Hematopoietic multipotent progenitor cell treated with erythropoietin and hydrocortisone succinate and interleukin-3 and kit ligand, for 6 days (in vitro differentiated cells): ENCODE data around the gene CREM.

Source experiments
- DNase-seq: peaks from one replicate; pipeline ENCODE4 v3.0.0-alpha.2; 2015

The CREM gene

DNA sequence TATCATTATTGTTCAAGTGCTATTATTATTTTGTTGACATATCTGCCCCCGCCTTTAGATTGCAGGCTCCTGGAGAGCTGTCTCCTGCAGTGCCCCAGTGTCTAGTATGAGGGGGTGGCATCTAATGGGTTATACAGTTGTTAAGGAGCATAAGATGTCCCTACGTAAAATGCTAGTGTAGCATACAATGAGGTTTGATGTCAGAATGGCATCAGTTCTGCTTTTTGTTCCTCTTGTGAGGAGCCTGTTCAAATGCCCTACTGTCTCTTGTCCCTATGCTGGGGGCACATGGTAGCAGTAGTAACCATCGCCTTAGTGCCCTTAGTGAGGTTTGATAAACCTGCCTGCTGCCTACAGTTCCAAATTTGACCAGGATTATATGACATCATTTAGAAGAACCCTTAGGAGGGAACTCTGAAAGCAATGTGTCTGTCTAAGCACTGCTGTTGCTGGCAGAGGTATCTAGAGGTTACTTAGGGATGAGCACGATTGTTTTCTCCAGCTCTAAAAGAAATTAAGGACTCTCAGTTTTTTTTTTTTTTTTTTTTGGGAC is 9.7 kb downstream of the CREM start:
- DNase-seq, result no peak

DNA sequence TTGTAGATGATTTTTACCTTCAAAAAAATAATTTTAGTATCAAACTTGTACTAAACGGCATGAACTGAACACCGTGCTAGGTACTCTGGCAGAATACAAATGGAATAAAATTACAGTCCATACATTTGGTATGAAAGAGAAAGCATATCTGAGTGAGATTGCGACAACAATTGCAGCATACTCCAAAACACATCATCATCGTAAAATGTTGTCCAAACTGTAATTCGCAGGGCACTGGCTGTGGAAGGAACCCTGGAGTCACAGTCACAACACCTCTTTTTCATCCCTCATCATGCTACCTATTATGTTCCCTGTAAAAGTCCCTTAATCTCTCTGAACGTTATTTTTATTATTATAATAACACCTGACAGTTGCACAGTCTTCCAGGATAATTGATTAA is 13.5 kb downstream of the CREM start:
- DNase-seq, result no peak

DNA sequence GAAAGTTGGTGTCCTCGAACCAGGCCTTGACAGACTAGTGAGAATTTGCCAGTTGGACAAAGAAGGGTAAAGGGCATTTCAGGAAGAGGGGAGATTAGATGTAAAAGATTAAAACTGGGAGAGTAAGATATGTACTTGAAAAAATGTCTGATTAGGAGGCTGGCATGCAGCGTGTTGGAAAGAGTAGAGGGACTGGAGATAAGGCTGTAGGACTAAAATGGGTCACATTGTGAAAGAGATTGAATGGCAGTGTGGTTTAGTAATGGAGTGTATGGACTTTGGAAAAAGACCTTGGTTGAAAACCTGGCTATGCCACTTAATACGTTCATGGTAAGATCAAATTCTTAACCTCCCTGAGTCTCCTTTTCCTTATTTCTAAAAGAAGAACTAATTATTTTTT is 14.1 kb downstream of the CREM start:
- DNase-seq, result peak; percentile 42

DNA sequence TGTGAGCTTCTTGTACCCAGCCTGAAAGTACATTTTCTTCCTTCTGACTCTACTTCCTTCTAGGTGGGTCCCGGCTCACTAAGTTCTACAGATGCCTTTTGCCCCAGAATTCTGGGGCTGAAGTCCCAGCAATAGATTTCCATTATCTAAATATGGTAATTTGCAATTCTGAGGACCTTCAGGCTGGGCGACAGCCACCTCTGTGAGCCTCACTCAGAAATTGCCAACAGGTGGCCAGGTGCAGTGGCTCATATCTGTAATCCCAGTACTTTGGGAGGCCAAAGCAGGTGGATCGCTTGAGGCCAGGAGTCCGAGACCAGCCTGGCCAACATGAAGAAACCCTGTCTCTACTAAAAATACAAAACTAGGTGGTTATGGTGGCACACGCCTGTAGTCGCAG is 23.7 kb downstream of the CREM start:
- no peak for DNase-seq

DNA sequence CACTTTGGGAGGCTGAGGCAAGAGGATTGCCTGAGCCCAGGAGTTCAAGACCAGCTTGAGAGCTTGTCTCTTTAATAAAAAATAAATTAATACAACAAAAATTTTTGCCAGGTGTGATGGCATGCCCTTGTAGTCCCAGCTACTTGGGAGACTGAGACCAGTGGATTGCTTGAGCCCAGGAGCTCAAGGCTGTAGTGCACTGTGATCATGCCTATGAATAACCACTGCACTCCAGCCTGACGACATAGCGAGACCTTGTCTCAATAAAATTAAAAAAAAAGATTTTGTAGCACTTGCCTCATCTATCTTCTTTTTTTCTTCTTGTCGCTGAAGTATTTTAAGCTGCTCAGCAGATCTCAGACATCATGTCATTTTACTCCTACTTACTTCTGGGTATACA is 26.3 kb downstream of the CREM start:
- no peak for DNase-seq

DNA sequence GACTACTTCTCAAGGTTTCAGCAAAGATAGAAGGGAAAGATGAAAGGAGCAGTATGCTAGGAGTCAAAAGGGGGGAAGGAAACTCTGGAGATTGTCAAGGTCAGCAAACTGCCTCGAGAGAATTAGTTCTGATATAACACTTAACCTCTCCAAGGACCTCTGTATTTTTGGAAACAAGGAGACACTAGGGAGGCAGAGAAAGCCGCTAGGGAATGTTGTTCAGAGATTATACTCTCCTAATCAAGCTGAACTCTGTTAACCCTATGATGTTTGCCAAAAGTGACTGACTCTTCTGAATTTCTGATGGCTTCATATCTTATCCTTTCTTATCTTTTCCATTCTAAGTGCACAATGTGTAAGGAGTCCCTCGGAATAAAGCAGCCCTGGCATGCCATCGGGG is 27.1 kb downstream of the CREM start:
- no peak for DNase-seq

DNA sequence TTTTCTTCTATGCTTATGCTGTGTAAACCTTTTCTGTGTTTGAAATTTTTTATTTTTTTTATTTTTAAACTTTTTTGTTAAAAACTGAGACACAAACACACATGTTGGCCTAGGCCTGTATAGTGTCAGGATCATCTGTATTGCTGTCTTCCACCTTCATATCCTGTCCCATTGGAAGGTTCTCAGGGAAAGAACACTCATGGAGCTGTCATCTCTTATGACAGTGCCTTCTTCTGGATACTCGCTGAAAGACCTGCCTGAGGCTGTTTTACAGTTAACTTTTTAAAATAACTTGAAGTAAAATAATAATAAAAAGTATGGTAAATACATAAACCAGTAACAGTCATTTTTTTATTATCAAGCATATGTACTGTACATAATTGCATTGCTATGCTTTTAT is 34.1 kb downstream of the CREM start:
- DNase-seq, result no peak

DNA sequence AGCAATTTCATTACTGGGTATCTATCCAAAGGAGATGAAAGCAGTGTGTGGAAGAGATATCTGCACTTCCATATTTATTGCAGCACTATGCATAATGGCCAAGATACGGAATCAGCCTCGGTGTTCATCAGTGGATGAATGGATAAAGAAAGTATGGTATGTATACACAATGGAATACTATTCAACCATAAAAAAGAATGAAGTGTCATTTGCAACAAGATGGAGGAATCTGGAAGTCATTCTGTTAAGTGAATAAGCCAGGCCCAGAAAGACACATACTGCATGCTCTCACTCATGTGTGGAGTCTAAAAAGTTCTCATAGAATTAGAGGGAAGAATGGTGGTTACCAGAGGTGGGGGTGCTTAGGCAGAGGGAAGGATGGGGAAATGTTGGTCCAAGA is 35.3 kb downstream of the CREM start:
- DNase-seq, result no peak

DNA sequence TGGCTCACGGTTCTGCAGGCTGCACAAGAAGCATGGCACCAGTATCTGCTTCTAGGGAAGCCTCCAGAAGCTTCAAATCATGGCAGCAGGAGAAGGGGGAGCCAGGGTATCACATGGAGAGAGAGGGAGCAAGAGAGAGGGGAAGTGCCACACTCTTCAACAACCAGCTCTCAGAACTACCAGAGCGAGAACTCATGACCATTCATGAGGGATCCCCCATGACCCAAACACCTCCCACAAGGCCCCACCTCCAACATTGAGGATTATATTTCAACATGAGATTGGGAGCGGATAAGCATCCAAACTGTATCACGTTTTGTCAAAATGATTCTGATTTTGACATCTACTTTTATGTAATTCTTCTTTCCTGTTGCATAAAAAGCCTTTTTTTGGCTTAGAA is 38.5 kb downstream of the CREM start:
- DNase-seq, result no peak

DNA sequence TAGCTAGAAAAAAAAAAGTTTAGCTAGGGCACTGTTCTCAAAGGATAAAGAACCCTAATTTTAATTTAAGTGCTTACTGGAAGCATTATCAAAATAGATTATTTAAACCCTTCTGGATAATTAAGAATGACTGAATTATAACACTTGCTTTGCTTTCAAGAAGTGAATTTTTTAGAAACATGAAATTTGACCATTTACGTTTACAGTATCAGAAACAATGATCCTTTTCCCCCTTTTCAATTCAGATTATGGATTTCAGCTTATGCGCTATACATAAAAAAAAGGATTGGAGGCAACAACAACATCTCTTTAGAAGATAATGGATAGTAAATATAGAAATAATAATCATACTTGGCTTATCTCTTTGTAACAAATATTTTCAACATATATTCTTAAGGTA is 39.2 kb downstream of the CREM start:
- DNase-seq, result no peak

DNA sequence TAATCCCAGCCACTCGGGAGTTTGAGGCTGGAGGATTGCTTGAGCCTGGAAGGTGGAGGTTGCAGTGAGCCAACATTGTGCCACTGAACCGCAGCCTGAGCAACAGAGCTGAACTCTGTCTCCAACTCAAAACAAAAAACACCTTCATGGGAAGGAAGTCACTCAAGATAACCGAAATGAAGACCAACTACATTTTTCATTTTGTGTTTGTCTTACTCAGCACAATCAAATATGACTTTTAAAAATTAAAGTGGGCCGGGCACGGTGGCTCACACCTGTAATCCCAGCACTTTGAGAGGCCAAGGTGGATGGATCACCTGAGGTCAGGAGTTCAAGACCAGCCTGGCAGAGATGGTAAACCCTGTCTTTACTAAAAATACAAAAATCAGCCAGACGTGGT is 40.0 kb downstream of the CREM start:
- DNase-seq, result no peak

DNA sequence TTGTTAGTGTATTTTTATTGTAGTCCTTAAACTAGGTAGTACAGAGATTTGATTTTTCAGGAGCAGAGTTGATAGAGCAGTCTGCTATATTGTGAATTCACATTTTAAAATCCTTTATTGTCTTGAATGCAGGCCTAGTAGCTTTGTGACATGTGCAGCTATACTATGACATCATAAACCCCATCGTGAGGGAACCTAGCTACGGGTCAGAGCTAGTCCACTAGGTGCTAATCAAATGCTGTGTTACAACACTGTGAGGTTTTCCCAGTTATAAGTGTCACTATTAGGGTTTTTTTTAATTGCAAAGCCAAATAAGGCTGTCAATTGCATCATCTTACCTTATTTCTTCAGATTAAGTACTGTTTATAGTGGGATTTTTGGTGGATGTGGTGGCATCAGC is 40.7 kb downstream of the CREM start:
- no peak for DNase-seq

DNA sequence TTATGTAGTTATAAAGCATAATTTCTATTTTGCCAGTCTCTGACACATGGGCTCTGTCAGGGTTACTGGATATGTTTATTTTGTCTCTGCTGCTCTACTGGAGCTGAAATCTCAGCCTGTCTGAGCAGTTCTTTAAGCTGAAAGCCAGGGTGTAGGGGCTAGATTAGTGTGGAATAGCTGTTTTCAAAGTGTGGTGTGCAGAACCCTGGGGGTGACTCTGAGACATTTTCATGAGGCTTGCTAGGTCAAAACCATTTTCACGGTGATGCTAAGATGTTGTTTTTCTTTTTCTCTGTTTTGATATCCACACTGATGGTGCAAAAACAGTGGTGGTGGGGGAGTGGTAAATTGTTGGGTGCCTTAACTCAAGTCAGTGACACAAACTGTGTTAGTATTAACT is 45.5 kb downstream of the CREM start:
- DNase-seq, result no peak

DNA sequence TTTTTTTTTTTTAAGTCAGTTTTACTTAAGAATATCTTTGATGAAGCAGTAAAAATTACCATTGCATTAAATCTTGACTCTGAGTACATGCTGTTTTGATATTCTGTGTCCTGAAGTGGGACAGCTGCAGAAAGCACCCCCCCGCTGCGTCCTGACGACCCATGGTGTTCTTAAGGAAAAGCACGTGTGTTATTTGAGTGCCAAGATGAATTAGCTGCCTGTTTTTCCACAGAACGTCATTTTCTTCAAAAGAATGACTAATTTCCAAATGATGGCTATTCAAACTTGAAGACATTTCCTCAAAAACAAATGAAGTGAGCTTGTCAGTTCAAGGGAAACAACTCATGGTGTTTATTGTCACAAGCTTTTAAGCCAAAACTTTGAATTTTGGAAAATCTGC is 45.9 kb downstream of the CREM start:
- DNase-seq, result no peak

DNA sequence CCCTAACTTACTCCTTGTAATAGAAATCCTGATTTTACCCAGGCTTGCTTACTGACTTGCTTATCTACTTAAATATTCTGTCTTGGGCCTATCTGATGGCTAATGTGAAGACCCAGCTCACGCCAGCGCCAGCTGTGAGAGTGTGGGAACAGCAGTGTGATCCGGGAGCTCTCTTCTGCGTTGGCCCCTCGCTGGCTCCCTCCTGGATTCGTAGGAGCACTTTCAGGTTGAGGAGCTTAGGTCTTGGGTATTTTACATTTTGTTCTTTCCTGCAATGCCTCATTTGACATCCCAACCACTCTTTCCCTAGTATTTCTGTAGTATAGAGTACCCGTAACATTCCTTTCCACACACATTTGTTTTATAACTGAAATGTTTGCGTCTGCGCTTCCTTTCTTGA is 51.7 kb downstream of the CREM start:
- no peak for DNase-seq

DNA sequence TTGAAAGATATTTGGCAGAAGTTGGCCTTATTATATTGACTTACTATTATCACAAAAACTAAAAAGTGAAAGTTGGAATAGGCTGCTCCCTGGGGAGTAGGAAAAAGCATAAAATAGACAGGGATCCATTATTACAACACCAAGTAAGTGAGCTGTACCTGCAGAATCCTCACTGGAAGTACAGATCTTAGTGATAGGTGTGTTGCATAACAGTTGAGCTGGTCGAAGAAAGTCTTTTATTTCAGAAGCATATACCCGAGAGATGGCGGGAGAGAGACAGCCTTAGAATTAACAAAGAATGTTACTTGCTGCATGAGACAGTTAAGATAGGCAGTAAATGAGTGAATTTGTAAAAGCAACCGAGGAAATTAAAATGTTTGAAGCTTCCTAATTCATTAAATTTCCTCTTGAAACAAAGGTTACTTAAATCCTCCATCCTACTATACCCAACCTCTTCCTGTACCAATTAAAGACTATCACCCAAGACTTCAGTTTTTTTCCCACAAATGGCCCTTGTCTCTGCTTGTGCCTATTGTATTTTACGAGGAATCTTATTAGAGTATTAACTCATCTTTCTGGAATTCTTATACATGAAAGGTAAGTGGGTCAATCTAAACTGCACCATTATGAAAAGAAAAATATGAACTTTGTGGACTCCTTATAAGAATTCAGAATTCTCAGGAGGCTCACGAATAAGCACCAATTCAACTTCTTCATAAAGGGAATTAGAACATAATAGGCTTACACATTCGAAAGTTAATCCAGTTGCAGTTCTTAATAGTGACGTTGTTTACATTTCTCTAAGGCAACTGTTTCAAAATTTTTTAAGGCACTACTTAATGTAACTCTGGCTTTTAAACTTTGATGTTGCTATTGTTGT is 56.2 kb downstream of the CREM start:
- no peak for DNase-seq

DNA sequence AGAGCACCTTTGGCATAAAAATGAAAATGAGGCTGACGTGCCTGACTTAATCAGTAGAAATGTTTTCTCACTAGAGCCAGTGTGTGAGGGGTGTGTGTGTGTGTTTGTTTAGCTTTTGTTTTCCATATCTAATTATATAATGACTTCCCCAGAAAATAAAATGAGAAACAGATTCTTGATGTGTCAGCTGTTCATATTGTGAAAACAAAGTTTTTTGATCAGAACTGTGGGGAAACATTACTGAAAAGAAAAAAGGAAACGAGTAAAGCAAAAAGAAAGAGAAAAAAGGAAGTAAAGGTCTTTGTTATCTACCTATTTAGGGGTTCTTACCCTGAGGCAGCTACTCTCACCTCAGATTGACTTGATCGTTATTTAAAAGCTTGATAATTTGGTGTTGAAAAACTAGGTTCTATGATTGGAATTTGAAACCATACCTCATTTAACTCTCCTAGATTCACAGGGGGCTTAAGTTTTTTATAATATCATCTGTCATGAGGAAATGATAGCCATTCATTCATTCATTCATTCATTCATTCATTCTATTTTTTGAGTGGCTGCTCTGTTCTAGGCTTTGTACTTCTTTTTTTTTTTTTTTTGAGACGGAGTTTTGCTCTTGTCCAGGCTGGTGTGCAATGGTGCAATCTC is 58.0 kb downstream of the CREM start:
- DNase-seq, result no peak

DNA sequence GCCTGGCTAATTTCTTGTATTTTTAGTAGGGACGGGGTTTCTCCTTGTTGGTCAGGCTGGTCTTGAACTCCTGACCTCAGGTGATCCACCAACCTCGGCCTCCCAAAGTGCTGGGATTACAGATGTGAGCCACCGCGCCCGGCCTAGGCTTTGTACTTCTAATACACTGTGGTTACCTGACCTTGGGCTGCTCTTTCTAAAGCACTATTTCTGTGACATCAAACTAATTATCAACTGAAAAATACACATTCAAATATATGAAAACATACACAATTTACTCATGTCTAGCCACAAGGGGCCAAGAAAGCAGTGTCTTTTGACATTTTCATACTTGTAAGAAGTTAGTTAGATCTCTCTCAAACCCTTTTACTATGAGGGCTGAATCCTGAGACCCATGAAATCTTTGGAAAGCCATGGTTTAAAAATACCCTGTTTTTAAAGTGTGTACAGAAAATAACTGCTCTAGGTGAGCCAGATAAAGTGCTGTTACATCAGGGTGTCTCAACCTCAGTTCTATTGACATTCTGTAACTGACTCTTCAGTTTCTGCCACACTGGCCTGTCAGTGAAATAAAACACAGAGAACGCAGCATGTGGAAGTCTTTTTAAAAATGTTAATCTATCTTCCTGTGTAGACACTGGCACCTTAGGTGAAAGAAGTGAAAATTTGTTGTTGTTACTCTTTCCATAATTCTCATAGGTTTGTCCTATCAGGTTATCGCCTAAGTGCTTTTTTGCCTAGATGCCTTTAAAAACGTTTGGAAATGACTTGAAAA is 58.8 kb downstream of the CREM start:
- no peak for DNase-seq

DNA sequence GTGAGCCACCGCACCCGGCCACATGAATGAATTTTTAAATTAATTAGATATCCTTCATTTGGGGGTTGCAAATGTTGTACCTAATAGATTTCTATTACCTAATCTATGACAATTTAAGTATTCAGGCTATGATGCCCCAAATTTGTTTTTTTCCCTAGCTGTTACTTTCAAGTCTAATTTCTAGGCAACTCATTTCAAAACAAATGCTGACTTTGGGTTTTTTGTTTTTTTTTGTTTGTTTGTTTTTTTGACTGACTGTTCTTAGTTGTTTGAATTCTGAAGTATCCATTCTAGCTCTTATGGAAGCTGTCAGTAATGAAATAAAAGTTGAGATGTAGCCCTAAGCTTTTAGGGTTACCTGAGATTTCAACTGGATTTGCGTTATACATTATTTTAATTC is 62.3 kb downstream of the CREM start:
- no peak for DNase-seq

DNA sequence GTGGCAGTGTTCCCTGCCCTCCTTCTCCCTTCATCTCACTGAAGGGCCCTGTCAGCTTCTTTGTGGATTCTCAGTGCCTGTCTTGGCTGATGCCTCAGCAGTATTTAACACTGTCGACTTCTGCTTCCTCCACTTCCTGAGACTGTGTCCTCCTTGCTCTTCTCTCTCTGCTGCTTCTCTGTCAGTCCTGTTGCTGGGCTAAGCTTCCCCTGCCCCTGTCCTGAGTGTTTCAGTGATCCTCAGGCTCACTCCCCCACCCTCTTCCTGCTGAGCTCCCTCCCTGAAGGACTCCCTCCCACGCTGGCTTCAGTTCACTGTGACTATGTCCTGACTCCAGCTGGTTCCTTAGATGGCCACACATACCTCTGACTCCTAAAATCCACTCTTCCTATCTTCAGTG is 64.9 kb downstream of the CREM start:
- no peak for DNase-seq

DNA sequence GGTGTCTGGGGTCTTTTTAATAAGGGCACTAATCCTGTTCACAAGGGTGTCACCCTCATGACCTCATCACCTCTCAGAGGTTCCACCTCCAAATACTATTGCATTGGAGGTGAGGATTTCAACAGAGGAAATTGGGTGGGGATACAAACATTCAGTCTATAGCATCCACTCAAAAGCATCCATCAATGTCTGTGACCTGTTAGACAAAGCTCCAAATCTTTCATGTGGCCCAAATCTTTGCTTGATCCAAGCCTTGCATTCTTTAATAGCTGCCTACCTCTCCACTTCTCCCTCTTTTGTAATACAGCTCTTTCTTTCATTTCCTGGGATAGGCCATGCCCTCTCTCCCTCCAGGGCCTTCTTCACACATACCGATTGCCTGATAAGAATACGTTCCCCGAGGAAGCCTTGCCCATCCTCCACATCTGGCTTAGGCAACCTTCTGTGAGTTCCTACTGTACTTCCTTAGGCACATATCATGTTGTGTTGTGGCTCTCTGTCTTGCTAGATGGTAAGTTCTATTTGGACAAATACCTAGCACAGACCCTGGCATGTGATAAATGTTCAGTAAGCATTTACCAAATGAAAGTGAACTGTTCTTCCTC is 66.1 kb downstream of the CREM start:
- DNase-seq, result no peak

DNA sequence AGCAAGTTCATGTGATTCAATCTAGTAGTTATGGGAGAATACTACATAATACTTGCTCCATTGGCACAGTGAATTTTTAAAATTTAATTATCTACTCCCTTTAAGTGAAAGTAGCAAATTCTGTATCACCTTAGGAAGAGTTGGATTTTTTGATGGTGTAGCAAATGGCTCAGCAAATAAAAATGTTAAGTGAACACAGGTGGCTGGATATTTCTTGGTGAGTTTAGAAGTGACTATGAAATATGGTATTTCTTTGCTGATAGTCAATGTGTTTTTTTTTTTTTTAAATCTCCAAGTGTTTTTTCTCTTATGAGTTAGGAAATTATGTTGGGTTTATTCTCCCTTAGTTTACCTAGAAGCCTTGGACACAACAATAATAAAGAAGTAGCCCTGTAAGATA is 67.8 kb downstream of the CREM start:
- no peak for DNase-seq

DNA sequence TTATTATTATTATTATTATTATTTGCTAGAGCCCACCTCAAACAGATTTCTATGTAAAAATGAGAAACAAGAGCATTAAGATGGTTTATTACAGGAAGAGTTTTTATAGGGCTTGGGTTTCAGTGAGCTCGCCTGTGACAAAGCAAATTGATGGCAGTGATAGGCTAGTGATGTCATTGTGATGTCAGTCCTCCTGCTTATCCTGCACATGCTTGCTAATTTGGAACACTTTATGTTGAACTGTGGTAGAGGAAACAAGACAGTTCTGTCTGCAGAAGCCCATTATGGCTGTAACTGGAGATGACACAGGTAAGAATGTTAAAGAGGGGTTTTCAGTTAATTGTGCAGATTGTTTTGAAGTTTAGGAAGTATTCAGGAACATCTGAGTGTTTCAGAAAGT is 68.3 kb downstream of the CREM start:
- DNase-seq, result peak; percentile 41
